SU-DHL-6 (cell line): ENCODE results near the gene MYO10.

ENCODE experiments used
- H2AFZ ChIP-seq: fragments of 200-600 bp; sonication (generic); 2 replicates; pipeline ENCODE4 v1.6.1; 2014; ENCODE audit warnings: low read depth, mild to moderate bottlenecking, moderate library complexity, mixed read lengths, antibody characterized with exemption, low read length; ENCODE audit not compliant: severe bottlenecking
- H3F3A ChIP-seq: fragments of 200-600 bp; shearing (Covaris generic); 2 replicates; pipeline ENCODE4 v1.6.0; 2016; ENCODE audit warnings: antibody characterized with exemption, mild to moderate bottlenecking; ENCODE audit not compliant: insufficient read depth
- H3K27ac ChIP-seq: fragments of 200-600 bp; sonication (generic); 2 replicates; pipeline ENCODE4 v1.5.1; 2016; ENCODE audit warnings: low read depth, mild to moderate bottlenecking, low read length, moderate library complexity, mixed read lengths
- H3K27me3 ChIP-seq: fragments of 200-600 bp; sonication (generic), shearing (Covaris generic); 2 replicates; pipeline ENCODE4 v1.6.0; 2014; ENCODE audit warnings: mild to moderate bottlenecking, low read length
- H3K36me3 ChIP-seq: fragments of 200-600 bp; sonication (generic); 2 replicates; pipeline ENCODE4 v1.6.1; 2014; ENCODE audit warnings: mild to moderate bottlenecking, low read length, mixed read lengths
- H3K4me2 ChIP-seq: fragments of 300-600, 200-600 bp; shearing (Covaris generic), sonication (generic); 2 replicates; pipeline ENCODE4 v1.6.0; 2014; ENCODE audit warnings: low read length, low read depth, mild to moderate bottlenecking; ENCODE audit not compliant: poor library complexity, severe bottlenecking
- H3K4me3 ChIP-seq: fragments of 200-600 bp; sonication (generic); 2 replicates; pipeline ENCODE4 v1.5.1; 2014; ENCODE audit warnings: antibody characterized with exemption, low read length, mild to moderate bottlenecking, mixed read lengths; ENCODE audit not compliant: insufficient read depth, poor library complexity, severe bottlenecking
- H3K79me2 ChIP-seq: fragments of 200-600 bp; sonication (generic); 2 replicates; pipeline ENCODE4 v1.6.1; 2014; ENCODE audit warnings: mild to moderate bottlenecking, low read length, moderate library complexity; ENCODE audit not compliant: insufficient read depth
- H3K9ac ChIP-seq: fragments of 200-600 bp; sonication (generic); 2 replicates; pipeline ENCODE4 v1.7.0; 2014; ENCODE audit warnings: mild to moderate bottlenecking, low read length
- H3K9me2 ChIP-seq: fragments of 200-600 bp; sonication (generic); replicated peaks from 2 replicates; pipeline ENCODE4 v1.6.1; 2014; ENCODE audit warnings: low read length; ENCODE audit not compliant: insufficient read depth
- H3K9me3 ChIP-seq: fragments of 200-600 bp; sonication (generic); 2 replicates; pipeline ENCODE4 v1.6.1; 2014; ENCODE audit warnings: low read length, mixed read lengths; ENCODE audit not compliant: insufficient read depth
- H4K20me1 ChIP-seq: fragments of 200-600 bp; sonication (generic); 2 replicates; pipeline ENCODE4 v1.6.1; 2014; ENCODE audit warnings: low read depth, mild to moderate bottlenecking, antibody characterized with exemption, low read length, moderate library complexity, mixed read lengths
- CTCF ChIP-seq: fragments of 200-600 bp; sonication (generic); IDR thresholded peaks from one replicate; pipeline ENCODE4 v1.5.1; 2017; ENCODE audit warnings: antibody characterized with exemption, mild to moderate bottlenecking, low read length, moderate library complexity; ENCODE audit not compliant: insufficient read depth, poor library complexity, severe bottlenecking
- EZH2phosphoT487 ChIP-seq: fragments of 200-600 bp; sonication (generic), shearing (Covaris generic); conservative IDR thresholded peaks from 2 replicates; pipeline ENCODE4 v1.6.1; 2018; ENCODE audit warnings: mild to moderate bottlenecking, antibody characterized with exemption, low read length, moderate library complexity, mixed read lengths

Gene MYO10

GRCh38 chr5:16935231-16936149, 598 bp downstream of the MYO10 start:
- Histone ChIP-seq H3K9ac (peak overlapping the region; percentile 43), H3K27me3 (no peaks in the 10 kb centered on the region), H3K79me2 (no peaks in the 10 kb centered on the region)

GRCh38 chr5:16934677-16935153, 1.4 kb downstream of the MYO10 start:
- H3F3A ChIP-seq = peaks cover 7% of the 10 kb centered on the region; the same call in 1 of the 2 replicates
- peak overlapping the region; percentile 70 for H3K4me3 ChIP-seq
- H4K20me1 ChIP-seq = no peaks in the 10 kb centered on the region; the same call in 1 of the 2 replicates
- no peaks in the 10 kb centered on the region for H3K36me3 ChIP-seq
- H3K4me2 ChIP-seq = peak overlapping the region; percentile 53
- H3K9ac ChIP-seq = peak overlapping the region; percentile 43
- H3K9me2 ChIP-seq = no peaks in the 10 kb centered on the region
- no peaks in the 10 kb centered on the region for H3K27me3 ChIP-seq
- no peak overlapping the region for H2AFZ ChIP-seq
- H3K9me3 ChIP-seq = no peaks in the 10 kb centered on the region
- no peaks in the 10 kb centered on the region for H3K79me2 ChIP-seq
- H3K27ac ChIP-seq = no peak overlapping the region
- TF ChIP-seq EZH2phosphoT487 = no peak
- TF ChIP-seq CTCF = no peak

More at GRCh38 chr5:16935231-16936149, 598 bp downstream of the MYO10 start:
- H3K4me2 ChIP-seq = peak overlapping the region; percentile 53
- no peak overlapping the region for H3K27ac ChIP-seq
- no peaks in the 10 kb centered on the region for H3K9me2 ChIP-seq
- H3K36me3 ChIP-seq = no peaks in the 10 kb centered on the region
- H3K4me3 ChIP-seq = peak overlapping the region; percentile 70
- TF ChIP-seq EZH2phosphoT487 (no peak), CTCF (no peak)
- H4K20me1 ChIP-seq = no peaks in the 10 kb centered on the region; the same call in 1 of the 2 replicates
- no peaks in the 10 kb centered on the region for H3K9me3 ChIP-seq
- H3F3A ChIP-seq = peaks cover 7% of the 10 kb centered on the region; the same call in 1 of the 2 replicates
- peak overlapping the region; percentile 59 for H2AFZ ChIP-seq

GRCh38 chr5:16934123-16934522, 2.0 kb downstream of the MYO10 start:
- Histone ChIP-seq H3K36me3 (no peaks in the 10 kb centered on the region), H3K27ac (no peak overlapping the region), H4K20me1 (no peaks in the 10 kb centered on the region), H3F3A (peaks cover 7% of the 10 kb centered on the region; the same call in 1 of the 2 replicates), H2AFZ (no peak overlapping the region), H3K79me2 (no peaks in the 10 kb centered on the region), H3K4me3 (no peak overlapping the region), H3K4me2 (peak overlapping the region; percentile 53), H3K9ac (no peak overlapping the region), H3K9me2 (no peaks in the 10 kb centered on the region), H3K27me3 (no peaks in the 10 kb centered on the region), H3K9me3 (no peaks in the 10 kb centered on the region)
- TF ChIP-seq CTCF = peak; percentile 41
- TF ChIP-seq EZH2phosphoT487 = no peak
